Skin of body (tissue), 2 donors: ENCODE results near the gene ZMIZ1. TPM values are rescaled to one million over a fixed set of nuclear protein-coding genes. Genes with fewer than 3 reads are reported as not detected.

ENCODE experiments used
- DNase-seq: peaks from one replicate; lab custom pipeline; 2025; lab: John Stamatoyannopoulos, UW
- total RNA-seq: library from RNA; depleted of rRNA; stranded (reverse); fragments of >200 nt; gene quantifications from one replicate; pipeline ENCODE4 v1.2.3, GENCODE V29; 2014

The ZMIZ1 gene
- total RNA-seq, 1 donor from 2014 or later = 26.4 TPM

DNA sequence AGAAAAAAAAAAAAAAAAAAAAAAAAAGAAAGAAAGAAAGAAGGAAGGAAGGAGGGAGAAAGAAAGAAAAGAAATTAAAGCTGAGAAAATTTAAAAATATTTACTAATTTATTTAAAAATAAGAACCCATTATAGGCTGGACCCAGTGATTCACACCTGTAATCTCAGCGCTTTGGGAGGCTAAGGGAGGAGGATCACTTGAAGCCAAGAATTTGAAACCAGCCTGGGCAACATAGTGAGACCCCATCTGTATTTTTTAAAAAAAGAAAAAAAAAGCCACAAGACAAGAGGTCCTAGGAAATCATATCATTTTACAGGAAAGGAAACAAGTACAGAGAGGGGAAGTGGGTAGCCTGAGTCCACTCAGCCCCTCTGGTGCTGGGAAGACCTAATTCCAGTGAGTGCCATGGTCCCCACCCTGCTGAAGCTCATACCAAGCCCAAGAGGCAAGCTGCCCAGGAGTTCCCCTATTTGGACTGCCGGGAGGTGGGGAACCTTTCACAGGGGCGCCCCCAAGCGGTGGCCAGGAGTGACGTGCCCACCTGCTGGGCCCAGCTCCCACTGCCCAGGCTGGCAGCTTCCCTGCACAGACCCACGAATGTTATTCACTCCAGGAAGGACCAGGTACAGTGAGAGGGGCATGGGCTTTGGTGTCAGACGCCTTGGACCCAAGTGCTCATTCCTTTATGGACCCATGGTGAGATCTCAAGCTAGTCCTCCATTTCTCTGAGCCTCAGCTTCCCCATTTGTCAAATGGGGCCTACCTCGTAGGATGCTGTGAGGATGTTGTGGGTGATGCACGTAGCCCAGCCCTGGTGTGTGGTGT lies 133.6 kb downstream of the ZMIZ1 start:
- DNase-seq = no peak

DNA sequence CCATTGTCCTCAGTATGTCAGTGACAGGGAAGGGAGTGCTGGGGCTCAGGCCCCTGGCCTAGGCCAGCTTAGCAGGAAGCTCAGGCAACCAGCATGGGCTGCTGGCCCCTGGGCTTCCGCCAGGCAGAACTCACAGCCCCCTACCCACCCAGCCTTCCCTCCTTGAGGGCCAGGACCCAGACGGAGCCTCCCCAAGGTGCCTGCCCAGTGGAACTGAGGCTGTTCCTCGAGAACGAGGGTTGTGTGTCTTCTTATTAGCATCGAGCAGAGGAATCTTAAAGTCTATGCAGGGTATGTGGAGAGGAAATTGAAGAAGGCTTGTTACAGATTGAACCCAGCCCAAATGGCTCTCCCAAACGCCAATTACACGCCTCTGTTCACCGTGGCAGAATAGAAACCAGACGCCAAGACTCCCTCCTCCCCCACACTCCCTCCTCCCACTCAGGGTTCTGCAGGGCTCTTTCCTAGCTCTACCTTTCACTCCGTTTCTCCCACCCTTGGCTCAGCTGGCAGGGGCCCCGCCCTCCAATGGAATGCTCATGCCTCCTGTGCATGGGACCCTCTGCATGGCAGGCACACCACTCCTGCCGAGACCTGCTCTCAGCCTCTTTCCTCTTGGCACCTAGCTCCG lies 134.4 kb downstream of the ZMIZ1 start:
- peak; percentile 46 for DNase-seq

DNA sequence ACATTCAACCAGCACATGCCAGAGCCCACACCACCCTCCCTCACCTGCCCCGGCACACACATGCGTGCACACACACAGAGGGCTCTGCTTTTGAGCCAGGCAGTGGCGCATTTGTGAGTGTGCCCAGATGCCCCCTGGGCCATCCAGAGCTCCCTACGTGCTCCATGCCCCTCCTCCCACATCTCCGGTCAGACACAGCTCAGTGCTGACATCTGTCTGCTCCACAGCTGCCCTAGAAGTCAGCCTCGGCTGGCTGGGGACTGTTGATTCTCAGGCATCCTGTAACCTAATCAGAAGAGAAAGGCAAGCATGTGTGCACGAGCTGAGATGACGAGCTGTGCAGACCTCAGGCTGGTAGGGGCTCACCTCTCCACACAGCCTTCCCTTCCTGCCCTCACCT lies 135.1 kb downstream of the ZMIZ1 start:
- no peak for DNase-seq

DNA sequence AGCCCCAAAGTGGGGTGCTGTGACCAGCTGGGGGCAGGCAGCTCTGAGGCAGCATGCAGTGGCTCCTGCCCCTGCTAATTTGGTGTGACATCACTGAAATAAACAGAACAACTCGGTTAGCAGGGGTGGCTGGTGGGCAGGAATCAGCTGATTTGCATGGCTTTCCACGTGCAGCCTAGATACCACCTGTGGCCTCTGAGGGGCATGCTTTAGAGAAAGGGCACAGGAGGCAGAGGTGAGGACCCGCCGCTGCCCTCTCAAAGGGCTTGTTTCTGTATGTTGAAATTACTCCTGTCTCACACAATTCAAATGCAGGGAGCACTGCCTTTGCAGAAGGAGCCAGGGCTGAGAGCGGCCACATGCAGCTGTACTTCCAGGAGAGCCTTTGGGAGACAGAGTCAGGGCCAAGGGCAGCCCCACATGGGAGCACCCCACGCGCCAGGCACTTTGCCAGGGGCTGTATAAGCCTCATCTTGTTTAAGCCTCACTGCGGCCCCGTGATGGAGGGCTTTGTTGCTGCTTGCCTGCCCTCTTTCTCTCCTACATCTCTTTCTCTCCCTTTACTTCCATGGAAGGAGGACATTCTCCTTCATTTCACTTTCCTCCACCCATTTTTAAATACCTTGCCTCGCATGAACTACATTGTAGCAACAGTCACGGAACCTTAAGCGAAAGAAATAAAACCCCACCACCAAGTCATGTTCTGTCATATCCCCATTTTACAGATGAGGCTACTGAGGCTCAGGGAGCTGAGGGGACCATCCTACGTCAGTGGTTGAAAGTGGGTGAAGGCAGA lies 137.7 kb downstream of the ZMIZ1 start:
- no peak for DNase-seq

DNA sequence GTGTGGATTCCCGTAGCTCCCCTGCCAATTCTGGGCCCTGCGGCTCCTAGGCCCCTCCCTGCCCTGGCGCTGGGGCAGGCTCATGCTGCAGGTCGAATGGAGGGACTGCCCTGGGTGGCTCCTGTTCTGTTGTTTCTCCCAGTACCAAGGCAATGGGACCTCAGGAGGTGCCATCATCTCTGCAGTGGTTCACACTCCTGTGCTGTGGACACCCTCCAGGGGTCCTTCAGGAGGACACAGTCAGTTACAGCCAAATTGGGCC lies 138.3 kb downstream of the ZMIZ1 start:
- no peak for DNase-seq

DNA sequence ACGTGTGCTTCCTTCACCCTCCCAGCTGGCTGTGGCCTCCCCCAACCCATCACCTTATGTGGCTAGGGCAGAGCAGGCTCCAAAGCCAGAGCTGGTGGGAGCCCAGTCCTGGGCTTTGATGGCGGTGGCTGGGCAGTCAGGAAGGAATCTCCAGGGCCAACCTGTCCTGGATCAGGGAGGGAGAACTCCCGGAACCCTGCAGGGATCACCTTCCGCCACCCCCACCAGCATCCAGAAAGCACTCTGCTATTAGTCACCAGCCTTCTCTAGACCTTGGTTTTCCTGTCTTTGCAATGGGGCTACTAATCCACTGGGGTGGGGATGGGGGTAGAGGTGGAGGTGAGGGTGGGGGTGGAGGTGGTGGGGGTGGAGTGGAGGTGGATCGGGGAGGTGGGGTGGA lies 139.0 kb downstream of the ZMIZ1 start:
- no peak for DNase-seq

DNA sequence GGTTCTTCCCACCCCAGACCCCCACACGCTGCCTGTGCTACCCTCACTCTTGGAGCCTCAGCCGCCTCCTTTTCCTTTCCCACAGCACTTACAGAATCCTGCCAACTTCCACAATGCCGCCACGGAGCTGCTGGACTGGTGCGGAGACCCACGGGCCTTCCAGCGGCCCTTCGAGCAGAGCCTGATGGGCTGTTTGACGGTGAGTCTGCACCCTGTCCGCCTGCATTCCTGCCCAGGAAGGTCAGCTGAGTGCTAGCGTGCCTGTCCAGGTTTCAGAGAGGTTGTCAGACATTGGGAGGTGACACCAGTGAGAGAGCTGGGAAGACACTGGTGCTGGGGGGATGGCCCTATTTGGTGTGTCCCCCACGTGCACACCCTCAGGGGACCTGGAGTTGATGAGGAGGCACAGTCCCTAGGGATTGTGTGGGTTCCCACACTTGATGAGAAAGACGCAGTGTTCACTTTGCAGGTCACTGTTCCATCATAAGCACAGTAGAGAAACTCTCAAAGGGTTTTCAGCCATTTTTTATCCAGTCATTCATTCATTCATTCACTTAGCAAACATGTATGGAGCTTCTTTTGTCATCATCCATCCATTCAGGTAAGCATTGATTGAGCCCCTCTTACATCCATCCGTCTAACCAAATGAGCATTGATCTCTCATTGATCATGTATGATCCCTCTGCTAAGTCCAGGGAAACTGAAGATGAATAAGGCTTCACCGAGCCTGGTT lies 139.7 kb downstream of the ZMIZ1 start:
- no peak for DNase-seq

DNA sequence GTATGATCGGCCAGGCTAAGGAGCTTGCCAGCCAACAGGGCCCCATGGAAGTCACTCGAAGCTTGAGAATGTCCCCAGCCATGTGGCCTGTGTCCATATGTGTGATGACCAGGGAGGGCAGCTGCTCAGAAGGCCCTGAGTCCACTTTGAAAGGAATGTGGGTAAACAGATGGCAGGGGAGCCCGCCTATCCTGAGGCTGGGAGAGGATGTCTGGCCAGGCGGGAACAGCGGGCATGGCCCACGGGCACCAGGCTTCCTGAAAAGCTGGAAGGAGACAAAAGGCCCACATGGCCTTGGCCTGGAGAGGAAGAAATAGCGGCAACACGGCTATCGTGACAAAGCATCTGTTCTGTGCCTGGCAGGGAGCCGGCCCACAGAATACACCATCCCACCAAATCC lies 140.6 kb downstream of the ZMIZ1 start:
- no peak for DNase-seq

DNA sequence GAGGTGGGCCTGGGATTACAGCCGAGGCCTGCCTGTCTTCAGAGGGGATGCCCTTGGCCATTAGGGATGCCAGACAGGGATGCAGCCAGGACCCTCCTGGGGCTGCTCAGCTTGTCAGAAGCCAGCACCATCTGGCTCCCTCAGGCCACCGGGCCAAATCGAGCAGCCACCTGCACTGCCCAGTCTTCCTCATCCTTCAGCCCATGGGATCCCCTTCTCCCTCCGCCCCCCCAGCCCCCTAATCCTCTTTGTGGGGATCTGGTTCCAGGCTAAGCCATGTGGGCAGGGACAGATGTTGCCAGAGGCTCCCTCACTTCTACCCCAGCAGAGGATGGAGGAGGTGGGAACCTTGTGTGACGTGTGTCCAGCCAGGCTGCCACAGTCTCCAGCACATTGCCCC lies 141.1 kb downstream of the ZMIZ1 start:
- no peak for DNase-seq

DNA sequence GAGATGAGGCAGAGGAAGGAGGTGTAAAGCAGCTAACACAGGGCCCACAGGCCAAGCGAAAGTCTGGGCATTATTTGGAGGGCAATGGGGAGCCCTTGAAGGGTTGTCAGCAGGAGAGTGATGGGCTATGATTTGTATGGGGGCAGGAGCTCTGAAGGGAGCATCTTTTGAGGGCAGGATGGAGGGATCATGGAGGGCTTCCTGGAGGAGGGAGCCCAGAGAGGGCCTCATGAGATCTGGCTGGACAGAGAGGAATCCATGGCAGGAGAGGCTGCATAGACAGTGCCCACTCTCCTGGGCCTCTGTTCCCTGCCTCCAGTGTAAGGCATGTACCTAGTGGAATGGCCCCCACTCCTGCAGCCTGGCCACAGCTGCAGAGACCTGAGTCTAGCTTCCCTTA lies 141.9 kb downstream of the ZMIZ1 start:
- DNase-seq = no peak

DNA sequence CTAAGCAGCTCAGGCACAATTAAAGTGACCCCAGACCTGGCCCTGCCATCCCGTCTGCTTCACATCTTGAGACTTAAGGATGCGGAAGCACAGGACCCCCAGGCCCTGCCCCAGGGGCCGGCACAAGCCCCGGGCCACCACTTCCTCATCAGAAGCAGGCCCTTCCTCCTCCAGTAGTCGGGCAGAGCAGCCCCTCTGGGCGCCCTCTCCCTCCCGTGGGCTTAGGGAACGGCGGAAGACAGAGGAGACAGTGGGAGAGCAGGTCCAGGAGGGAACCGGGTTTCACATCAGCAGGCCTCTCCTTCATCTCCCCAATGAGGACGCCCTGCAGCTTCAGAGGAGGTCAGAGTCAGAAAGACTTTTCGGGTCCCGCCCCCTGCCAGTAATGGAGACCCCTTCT lies 142.8 kb downstream of the ZMIZ1 start:
- no peak for DNase-seq

DNA sequence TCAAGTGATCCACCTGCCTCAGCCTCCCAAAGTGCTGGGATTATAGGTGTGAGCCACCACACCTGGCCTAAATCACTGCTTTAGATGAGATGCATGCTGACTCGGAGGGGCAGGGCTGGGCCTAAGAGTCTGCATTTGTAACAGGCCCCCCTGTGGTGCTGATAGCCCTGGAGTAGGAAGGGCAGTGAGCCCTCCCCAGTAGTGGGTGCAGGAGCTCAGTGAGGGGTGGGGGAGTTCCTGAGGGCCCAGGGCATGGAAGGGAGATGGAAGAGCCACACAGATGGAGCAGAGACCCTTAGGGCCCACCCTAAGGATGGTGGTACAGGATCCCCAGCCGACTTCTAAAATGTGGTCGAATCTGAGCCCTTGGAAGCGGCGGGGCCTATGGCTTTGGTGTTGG lies 146.8 kb downstream of the ZMIZ1 start:
- DNase-seq = no peak

DNA sequence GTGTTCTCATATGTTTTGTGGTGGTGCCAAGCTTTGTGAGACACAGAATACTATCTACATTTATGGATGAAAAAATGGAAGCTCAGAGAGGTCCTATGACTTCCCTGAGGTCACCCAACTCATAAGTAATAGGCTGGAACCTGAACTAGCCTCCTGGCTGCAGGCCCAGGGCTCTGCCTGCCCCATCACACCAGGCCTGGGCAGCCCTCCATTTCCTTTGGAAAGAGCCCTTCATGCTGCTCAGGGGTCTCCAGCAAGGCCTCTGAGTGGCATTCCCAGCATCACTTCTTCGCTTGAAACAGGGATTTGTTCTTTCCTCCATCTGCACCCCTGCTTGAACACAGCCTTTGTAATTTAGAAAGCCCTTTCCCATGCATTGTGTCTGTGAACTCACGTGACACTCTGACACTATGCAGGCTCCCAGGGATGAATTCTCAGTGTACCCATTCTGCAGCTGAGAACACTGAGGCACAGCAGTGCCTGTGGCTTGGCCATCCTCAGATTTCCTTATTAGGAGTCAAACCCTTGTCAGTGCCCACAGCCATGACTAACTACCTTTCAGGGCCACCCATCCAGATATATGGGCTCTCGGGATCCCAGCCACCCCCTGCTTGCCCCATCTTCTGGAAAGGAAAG lies 150.7 kb downstream of the ZMIZ1 start:
- DNase-seq = no peak

DNA sequence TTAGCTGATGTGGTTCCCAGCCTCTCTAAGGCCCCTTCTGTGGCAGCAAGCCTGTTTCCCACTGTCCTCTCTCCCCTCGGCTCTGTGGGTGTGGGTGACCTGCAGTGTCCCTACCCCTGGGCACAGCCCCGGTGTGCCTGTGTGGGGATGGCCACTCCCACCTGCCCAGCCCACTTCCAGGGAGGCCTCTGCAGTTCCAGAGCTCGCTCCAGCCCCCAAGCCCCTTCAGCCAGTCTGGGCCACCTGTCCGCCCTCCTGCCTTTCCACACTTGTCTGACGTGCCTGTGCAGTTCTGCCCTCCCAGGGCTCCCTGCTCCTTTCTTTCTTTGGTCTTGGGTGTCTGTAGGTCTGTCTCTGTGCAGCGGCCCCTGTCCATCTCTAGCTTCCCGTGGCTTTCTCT lies 151.5 kb downstream of the ZMIZ1 start:
- no peak for DNase-seq

DNA sequence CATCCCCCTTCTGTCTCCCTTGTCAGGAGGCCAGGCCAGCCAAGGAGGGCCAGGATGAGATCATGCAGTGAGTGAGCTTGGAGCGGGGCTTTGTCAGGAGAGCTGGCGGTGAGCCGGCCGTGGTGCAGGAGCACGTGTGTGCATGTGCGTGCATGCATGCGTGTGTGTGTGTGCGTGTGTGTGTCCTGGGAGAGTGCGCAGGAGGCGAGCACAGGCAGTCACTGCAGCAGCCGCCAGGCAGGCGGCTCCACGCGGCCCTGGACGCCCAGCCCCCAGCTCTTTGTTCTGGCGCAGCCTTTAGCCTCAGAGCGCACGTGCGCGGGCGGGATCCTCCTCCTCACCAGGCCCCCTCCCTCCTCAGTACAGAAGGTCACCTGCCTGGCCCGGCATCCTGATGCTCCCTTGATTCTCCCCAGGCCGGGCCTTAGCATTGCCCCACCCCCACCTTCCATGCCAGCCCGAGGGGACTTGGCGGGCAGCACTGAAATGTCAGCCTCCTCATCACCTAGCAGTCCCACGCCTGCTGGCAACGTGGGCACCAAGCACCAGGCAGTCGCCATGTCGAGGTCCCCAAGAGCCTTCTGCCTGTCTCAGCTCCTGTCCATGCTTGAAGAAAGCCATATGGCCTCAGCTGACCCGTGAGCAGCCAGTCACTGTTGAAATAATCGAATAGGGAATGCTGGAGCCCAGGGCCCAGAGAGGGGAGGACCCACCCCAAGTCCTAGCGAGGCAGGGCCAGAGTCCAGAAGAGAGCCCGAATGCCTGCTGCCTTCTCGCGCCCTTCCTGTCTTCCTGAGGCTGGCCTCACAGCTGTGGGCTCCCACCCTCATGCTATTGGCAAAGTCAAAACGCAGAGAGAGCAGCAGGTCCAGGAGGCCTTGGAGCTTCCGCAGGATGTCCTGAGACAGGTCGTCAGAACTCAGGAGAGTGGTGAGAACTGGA lies 152.6 kb downstream of the ZMIZ1 start:
- peak; percentile 80 for DNase-seq

DNA sequence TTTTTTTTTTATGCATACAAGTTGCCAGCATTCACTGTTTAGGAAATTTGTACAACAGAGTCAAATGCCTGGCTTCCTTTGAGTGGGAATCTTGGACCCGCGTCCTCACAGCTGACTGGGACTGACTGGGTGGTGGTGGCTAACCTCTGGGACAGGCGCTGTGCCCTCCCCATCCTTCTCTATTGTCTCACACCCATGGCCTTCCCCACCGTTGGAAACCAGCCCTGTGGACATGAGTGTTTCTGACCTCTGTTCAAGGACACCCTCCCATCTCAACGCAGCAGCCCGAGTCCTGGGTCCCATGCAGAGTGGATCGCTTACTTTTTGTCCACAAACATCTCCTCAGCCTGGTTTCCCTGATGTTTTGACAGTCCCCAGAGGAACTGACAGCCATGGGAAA lies 153.4 kb downstream of the ZMIZ1 start:
- DNase-seq = no peak

DNA sequence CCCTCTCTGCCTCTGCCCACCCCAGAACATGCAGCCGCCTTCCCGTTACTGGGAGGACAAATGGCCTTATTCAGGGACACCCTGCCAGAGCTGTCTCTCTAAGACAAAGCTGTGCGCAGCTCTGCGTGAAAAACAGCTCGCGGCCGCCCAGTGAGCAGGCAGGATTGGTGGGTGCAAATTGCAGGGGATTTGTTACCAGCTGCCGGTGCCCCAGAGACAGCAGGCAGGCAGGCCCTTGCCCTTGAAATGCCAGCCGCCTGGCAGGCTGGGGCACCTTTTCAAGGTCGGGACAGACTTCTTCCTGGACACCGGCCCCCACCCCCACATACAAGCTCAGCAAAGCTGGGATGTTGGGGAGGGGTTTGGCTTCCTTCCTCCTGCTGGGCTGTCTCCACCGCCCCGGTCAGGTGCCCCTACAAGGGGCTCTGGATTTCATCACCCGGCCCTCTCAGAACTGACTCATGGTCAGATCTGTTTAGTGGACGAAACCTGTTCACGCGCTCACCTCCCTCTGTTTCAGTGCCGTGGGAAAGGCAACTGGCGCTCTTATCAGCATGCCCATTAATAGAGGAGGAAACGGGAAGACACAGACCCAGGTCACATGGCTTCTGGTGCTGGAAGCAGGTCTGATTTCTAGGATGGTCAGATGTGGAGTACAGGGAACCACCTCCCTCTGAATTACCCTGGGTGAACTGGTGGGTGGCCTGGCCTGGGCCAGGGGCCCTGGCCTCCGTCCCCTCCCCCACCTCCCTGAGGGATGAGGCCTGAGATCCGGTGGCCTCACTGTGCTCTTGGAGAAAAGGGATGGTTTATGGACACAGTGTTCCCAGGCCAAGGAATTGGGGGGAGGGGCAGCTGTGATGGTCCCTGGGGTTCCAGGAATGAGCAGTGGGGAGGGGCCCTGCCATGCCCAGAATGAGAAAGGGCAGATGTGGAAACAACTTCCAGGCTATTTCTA lies 154.6 kb downstream of the ZMIZ1 start:
- no peak for DNase-seq

DNA sequence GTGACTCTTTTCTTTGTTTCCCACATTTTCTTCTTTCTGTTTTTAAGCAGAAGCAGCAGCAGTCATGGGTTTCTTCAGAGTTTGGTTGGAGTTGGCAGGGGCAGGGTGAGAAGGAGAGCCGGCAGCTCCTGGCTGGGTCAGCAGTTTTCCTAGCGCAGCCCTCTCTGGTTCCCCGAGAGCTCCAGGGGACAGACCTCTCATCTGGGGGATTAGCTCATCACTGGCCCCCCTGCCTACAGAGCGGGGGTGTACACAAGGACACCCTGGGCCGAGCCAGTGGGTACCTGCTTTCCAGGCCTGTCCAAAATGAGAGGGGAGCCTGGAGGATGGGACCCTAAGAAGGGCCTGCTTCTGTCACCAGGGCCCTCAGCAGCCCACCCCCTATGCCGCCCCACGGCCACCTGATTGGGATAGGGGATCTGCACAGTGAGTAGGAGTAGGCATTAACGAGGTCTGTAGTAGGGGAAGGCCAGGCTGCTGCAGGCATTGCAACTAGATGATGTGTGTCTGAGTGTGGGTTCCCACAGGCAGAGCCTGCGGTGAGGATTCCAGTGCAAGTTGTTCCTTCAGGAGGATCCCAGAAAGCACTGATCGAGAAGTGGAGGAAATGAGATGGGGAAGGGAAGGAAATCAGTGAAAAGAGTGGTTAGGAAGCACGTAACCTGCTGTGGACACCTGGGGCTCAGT lies 155.6 kb downstream of the ZMIZ1 start:
- no peak for DNase-seq

DNA sequence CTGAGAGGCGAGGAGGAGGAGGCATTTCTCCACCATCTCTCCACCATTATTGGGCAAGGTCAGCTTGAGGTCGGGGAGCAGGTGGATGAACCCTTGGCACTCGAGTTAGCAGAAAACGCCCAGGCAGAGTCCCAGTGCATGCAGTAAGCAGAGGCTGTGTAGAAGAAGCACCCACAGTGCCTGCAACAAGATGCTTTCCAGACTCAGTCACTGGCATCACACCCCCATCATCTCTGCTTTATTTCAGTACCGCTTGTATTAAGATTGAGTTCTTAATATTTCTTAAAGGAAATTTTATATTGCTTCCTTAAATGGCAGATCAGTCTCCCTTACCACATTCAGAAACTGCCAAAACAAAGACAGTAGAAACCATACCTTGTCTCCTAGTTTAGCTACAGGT lies 156.2 kb downstream of the ZMIZ1 start:
- DNase-seq = no peak
